NCI-H2227 (cell line): Measurements from ENCODE around the gene ARID1A.

ENCODE experiments used
- DNase-seq: peaks from one replicate; lab custom pipeline; 2025; ENCODE audit not compliant: unreplicated experiment; lab: John Stamatoyannopoulos, UW

ARID1A gene

DNA sequence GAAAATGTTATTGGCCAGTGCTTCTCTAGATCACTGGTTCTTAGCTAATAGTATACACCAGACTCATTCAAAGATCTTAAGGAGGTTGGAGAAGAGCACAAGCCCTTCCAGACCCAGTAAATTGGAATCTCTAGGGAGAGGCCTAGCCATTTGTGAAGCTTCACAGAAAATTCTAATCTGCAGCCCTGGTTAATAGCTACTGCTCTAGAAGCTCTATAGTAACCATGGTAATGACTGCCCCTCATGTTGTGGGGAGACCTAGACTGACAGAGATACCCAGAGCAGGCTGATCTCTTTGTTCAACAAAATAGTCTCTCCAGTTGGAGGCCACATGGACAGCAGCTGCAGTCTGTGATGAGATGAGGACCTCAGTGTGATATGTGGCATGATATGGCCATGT lies 31.7 kb downstream of the ARID1A start:
- DNase-seq = peak; percentile 16

DNA sequence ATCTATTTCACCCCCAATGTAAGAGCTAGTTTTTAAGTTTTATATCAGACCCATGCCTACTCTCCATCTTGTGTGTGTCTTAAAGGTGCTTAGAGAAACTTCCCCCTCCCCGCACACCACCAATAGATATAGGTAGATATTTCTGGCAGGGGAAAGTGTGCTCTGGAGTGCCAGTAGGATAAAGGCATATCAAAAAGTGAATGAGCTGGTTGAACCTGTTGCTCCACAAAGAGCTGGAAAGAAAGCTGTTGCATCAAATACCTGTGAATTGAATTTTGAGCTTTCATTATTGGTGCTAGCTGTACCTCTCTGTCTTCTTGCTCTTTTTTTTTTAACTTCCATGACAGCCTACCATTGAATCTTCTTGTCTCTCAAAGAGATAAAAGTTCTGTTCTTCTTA lies 32.8 kb downstream of the ARID1A start:
- DNase-seq = no peak

- no peak for DNase-seq
Observed at GRCh38 chr1:26729633-26730032, 33.8 kb downstream of the ARID1A start.

DNA sequence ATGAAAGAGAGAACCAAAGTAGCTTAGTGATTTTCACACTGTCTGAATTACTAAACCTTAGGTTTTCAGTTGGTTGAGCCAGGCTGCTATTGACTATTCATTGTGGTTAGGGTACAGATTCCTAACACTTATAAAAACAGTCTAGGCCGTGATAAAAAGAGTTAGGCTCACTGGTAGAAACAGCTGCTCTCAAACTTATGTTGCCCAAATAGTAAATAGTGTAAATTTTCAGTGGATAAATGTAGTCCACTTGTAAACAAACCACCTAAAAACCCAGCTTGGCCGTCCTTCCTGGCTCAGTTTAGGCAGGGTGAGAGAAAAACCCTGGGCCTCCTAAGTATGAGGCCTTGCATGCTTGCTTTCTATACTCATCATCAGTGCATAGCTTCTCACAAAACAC lies 34.9 kb downstream of the ARID1A start:
- DNase-seq = no peak

DNA sequence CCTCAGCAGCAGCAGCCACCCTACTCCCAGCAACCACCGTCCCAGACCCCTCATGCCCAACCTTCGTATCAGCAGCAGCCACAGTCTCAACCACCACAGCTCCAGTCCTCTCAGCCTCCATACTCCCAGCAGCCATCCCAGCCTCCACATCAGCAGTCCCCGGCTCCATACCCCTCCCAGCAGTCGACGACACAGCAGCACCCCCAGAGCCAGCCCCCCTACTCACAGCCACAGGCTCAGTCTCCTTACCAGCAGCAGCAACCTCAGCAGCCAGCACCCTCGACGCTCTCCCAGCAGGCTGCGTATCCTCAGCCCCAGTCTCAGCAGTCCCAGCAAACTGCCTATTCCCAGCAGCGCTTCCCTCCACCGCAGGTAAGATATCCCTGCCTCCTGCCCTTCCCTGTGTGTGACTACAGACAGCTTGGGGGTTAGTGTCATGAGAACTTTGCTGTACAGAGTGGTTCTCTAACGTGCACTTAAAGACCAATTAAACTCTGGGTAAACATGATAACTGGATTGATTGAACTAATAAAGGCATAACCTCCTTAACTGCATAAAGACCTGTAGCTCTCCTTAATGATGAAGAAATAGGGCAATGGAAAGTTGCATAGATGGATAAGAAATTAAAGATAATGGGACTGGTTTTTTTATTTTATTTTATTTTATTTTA lies 35.6 kb downstream of the ARID1A start:
- DNase-seq = no peak

- no peak for DNase-seq
Observed at GRCh38 chr1:26733392-26733791, 37.6 kb downstream of the ARID1A start.

DNA sequence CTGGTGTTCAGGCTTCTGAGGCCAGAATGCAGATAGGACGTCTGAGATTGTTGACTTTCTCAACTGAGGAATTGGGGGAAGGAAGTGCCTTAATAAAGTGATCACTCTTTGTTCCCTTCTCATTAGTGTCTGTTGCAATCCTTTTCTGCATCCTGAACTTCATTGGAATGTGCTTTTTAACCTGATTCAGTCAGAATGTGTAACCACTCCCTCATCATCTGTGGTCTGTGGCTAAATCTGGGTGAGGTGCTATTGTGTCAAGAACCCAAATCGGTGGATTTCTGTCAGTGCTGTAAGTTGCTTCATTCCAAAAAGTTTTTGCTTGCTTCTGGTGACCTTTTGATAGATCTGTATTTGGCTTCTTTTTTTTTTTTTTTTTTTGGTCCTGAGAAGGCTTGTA lies 38.2 kb downstream of the ARID1A start:
- no peak for DNase-seq

DNA sequence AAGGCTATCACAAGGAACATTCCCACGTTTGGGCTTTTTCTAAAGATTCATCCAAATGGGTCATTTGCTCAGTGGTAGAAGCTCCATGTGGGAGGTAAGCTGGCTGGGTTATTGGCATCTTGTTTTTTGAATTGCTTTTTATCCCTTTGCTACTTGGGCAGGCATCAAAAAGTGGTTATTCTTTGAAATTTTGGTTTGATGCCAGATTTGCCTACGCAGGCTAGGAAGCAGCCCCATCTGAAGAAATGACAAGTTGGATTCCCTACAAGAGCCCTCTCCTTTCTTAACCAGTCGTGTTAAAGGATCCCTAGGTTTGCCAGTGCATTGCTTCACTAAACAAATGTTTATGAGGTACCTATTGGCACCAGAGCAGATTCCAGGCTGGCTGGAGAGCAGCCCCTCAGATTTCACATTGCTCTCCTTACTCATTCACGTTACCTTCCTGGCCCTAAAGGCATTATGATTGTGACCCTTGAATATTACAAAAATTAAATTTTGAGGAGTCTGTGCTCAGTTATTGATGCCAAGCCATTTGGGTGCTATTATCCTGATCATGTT lies 38.8 kb downstream of the ARID1A start:
- DNase-seq = no peak

DNA sequence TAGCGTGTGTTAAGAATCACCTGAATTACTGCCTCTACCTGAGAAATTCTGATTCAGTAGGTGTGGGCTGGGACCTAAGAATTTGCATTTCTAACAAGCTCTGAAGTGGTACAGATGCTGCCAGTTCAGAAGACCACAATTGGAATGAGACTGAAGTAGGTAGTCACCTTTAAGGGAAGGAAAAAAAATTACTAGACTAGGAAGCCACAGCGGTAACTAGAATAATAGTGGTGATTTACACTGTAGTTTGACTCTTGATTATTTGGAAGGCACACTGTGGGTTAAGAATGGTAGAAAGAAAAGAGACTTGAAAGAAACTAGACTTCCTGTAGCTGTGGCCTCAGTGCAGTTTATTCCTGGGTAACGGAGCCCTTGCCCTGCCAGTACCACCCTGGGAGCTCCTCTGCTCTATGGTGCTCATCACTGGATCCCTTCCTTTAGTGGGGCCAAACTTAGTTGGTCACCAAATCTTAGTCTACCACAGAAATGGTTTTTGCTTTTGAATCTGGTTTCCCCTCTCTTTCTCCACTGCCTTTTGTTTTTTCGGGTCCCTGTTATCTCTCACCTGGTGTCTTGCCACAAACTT lies 43.6 kb downstream of the ARID1A start:
- DNase-seq = no peak

GRCh38 chr1:26740023-26740634 lies 44.3 kb downstream of the ARID1A start:
- no peak for DNase-seq

- no peak for DNase-seq
Observed at GRCh38 chr1:26740952-26741351, 45.1 kb downstream of the ARID1A start.

GRCh38 chr1:26743426-26744059 lies 47.7 kb downstream of the ARID1A start:
- DNase-seq = no peak

DNA sequence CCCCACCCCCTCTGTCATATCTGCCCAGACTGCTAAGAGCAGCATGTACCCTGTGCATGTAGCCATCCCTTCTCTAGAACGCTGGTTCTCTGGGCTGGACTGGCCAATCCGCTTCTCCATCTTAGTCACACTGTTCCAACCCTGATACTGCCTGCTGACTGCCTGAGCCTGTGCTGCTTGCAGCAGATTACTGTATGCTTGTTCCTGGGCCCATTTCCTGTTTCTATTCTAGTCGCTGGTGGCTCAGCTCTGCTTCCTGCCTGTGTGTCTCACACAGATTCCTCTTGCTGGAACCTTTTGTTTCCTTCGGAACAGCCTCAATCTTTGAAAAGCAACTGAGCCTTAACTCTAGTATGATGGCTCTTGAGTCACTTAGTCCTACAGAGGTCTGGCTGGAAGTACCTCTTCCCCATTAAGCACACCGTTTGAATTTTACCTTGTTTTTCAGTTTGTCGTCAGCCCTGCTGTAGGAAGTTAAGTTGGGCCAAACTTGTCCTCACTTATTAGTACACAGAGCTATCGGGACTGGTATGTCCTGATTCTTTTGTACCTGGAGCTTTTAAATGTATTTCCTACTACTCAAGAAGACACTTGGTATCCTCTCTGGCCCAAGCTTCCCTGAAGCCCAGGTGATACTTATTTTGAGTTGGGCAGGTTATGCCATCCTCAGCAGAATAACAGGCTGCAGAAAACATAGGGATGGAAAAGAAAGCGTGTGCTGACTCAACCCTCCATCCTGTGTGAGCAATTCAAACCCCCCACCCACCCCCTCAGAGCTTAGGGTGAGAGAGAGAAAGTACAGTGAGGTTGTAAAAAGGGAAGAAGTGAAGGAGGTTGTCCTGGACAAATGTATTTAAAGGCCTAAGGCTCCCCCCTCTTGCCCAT lies 48.5 kb downstream of the ARID1A start:
- DNase-seq = no peak

DNA sequence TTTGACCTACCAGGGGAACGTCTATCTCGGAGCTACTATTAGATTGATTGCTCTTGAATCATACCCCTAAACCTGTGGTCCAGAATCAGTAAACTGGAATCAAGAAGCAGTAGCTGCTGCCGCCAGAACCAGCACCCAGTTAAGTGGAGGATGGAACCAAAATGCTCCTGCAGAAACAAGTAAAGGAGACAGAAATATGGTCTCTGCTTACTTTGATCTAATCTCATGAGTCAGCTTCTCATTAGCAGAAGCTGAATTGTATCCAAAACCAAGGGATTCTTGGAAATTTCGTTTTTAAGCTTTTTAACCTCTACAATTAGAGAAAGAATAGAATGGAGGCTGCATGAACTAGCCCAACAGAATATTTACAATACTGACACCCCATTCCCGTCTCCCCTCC lies 49.4 kb downstream of the ARID1A start:
- DNase-seq = no peak

DNA sequence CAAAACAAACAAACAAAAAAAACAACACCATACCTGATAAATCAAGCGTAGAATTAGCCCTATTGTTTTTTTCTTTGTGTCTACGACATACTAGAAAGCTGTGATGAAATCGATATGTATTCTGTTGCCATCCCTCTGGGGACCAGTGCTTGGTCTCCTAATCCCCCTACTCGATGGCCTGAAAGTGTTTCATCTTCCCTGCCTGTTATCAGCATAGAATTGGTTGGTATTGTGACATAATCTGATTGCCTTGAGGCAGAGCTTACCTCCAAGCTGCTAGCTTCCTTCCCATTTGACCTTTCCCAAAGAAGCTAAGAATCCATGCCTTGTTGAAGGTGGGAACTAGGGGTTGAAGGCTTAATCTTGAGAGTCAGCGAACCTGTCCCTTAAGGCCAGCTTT lies 51.2 kb downstream of the ARID1A start:
- DNase-seq = no peak

DNA sequence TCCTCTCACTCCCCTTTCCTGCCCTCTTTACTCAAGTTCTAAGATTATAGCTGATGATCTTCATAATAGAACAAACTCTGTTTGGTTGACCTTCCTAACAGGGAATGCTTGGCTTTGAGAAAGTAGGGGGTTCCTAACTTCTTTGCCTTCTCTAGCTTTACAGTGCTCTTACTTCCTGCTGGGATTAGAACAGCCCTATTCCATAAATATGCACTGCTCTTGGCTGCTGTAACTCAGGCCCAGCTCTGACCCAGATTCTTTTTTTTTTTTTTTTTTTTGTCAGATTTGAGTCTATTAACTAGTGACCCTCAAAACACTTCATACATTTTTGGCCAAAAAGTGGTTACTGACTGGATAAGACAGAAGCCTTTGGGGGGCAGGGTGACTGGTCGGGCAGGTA lies 52.5 kb downstream of the ARID1A start:
- DNase-seq = no peak

DNA sequence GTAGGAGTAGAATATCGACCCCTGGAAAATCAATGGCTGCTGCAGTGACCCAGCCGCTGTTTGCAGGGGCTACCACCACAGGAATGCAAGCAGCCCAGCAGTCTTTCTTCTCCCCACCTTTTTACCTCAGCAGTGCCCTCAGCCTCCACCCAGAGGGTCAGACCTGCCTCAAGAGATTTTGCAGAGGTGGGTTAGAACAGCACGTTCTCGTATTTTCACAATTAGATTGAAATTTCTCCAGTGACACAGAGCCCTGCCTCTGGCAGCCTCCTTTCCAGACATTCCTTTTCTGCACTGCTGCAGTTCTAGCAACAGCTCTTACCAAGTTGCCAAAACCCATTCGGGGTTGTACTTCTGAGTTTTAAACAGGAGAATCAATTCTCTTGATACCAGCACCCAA lies 53.6 kb downstream of the ARID1A start:
- no peak for DNase-seq

- no peak for DNase-seq
Observed at GRCh38 chr1:26750428-26750827, 54.6 kb downstream of the ARID1A start.

- DNase-seq = no peak
Observed at GRCh38 chr1:26752519-26752918, 56.7 kb downstream of the ARID1A start.

GRCh38 chr1:26754086-26754874 lies 58.5 kb downstream of the ARID1A start:
- DNase-seq = no peak
